Stomach (tissue), 9 donors: ENCODE data around the gene AMD1. TPM values are rescaled to one million over a fixed set of nuclear protein-coding genes. Genes with fewer than 3 reads are reported as not detected.

Experiments
- DNase-seq, 2 donors: peaks; one replicate each; pipeline versions ENCODE4 v3.0.0 to v3.0.0-alpha.2; 2013 to 2019
- H3K27ac ChIP-seq, 5 donors: fragments of 200-600 bp in 4 of 5; sonication (generic) in 4 of 5; one replicate each; pipeline ENCODE4 v1.5.1; 2013 to 2019; ENCODE audit warnings: mild to moderate bottlenecking in 1 of 5, moderate library complexity in 1 of 5
- H3K27me3 ChIP-seq, 3 donors: fragments of 200-600 bp; sonication (generic); one replicate each; pipeline ENCODE4 v1.5.1; 2017 to 2019; ENCODE audit warnings: mixed run types in 1 of 3
- H3K36me3 ChIP-seq, 4 donors: fragments of 200-600 bp; sonication (generic); 1 replicate in 3 of 4; 2 replicates in 1 of 4; pipeline ENCODE4 v1.5.1; 2016 to 2019
- H3K4me1 ChIP-seq, 4 donors: fragments of 200-600 bp; sonication (generic); one replicate each; pipeline ENCODE4 v1.5.1; 2016 to 2019
- H3K4me3 ChIP-seq, 4 donors: fragments of 200-600 bp; sonication (generic) in 3 of 4; one replicate each; pipeline ENCODE4 v1.5.1; 2016 to 2019; ENCODE audit warnings: mild to moderate bottlenecking in 1 of 4
- H3K9me3 ChIP-seq, 4 donors: fragments of 200-600 bp; sonication (generic); one replicate each; pipeline ENCODE4 v1.5.1; 2016 to 2019
- EP300 ChIP-seq: sonication (generic); formaldehyde crosslinking; IDR thresholded peaks from one replicate; pipeline ENCODE4 v1.6.1; 2017; ENCODE audit warnings: antibody characterized with exemption
- POLR2A ChIP-seq, 4 donors: fragments of 450-650 bp; IDR thresholded peaks; one replicate each; pipeline ENCODE4 v1.6.1; 2016; ENCODE audit warnings: antibody characterized with exemption in 4 of 4, control low read depth in 2 of 4, mild to moderate bottlenecking in 1 of 4, moderate library complexity in 1 of 4
- POLR2AphosphoS5 ChIP-seq, 3 donors: sonication (generic); formaldehyde crosslinking; IDR thresholded peaks; one replicate each; pipeline ENCODE4 v1.6.1; 2016; ENCODE audit warnings: antibody characterized with exemption in 3 of 3
- WGBS, 5 donors: extraction: QIAGEN DNeasy Blood & Tissue Kit in 3 of 5; methylation state at CpG; one replicate each; pipeline versions ENCODE4 v1.1.5 to v1.1.7; 2013 to 2018; 5-methylcytosine and 5-hydroxymethylcytosine counted together
- intact Hi-C: fragments of 100-400 bp; cut with DNase I; formaldehyde crosslinking; loops from one replicate; pipeline ENCODE4 v1.15.1; 2023; ENCODE audit warnings: low total_unique reads
- polyA plus RNA-seq, 3 donors: library from polyadenylated mRNA; stranded (reverse); fragments of 200-250 nt; gene quantifications; one replicate each; pipeline ENCODE4 v1.2.3, GENCODE V29; 2013
- small RNA-seq, 4 donors: library from RNA; depleted of rRNA; stranded (forward); fragments of <200 nt; gene quantifications; one replicate each; pipeline ENCODE3, GENCODE V24; 2016
- total RNA-seq, 5 donors: library from RNA; depleted of rRNA; stranded (reverse); fragments of >200 nt; gene quantifications; one replicate each; pipeline versions ENCODE4 v1.1.0 to v1.2.3, GENCODE V29; 2014 to 2016
- TF ChIP-seq, protein P1 (sequence below), 7 experiments: fragments of 450-650 bp in 4 of 7; fragments of 200-600 bp in 3 of 7; sonication (generic) in 3 of 7; IDR thresholded peaks; one replicate each; pipeline ENCODE4 v1.5.1; 2016 to 2019; ENCODE audit warnings: antibody characterized with exemption in 7 of 7, control low read depth in 2 of 7, mild to moderate bottlenecking in 1 of 7
- donor health status: healthy with polysubstance abuse.
- donor health status: Bipolar disorder and iron deficiency.
- donor health status: healthy.

The AMD1 gene
- total and polyA plus RNA-seq, 8 donors, result 8.4 to 179 (median 50.4) TPM

DNA sequence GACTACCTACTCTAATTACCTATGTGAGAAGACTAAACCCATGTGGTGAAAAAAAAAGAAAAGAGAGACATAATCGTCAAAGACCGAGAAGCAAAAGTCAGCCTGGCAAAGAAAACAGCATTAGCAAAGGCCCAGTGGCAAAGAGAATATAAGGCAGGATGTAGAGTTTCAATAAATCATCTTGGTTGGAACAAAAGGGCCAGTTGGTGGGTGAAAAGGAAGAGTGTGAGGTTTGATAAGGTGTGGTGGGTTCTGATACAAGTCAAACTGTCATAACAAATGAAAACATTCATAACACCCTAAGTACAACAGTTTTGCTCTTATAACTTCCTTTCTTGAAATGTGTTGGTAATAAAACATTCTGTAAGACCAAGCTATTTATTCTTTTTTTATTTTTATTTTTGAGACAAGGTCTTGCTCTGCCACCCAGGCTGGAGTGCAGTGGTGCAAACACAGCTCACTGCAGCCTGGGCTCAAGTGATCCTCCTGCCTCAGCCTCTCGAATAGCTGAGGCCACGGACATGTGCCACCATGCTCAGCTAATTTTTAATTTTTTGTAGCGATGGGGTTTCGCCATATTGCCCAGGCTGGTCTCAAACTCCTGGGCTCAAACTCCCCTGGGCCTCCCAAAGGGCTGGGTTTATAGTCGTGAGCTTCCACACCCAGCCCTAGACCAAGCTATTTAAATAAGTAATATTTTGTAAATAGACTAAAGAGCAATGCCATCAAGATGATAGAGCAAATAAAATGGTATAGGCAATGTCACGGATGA is 65.0 kb downstream of the AMD1 start:
- no peaks in the 10 kb centered on the region for H3K27me3 ChIP-seq
- 83 to 87% (median 84%) methylated on average over 8 of the region's 8 CpGs for WGBS, 5 donors
- H3K9me3 ChIP-seq, result no peaks in the 10 kb centered on the region
- no peaks in the 10 kb centered on the region for H3K36me3 ChIP-seq
- DNase-seq, result no peak
- H3K4me1 ChIP-seq, result no peaks in the 10 kb centered on the region
- no peak overlapping the region for H3K4me3 ChIP-seq
- intact Hi-C loops, result loop anchor here (10.0 kb wide), 1 partner anchor 245 kb away; no protein-coding TSS in a partner anchor
- H3K27ac ChIP-seq, result no peak overlapping the region
- TF ChIP-seq POLR2A (IDR thresholded peaks at IDR 0.05) (no peak), POLR2AphosphoS5 (IDR thresholded peaks at IDR 0.05) (no peak), EP300 (no peak)
- TF ChIP-seq, protein P1, sequence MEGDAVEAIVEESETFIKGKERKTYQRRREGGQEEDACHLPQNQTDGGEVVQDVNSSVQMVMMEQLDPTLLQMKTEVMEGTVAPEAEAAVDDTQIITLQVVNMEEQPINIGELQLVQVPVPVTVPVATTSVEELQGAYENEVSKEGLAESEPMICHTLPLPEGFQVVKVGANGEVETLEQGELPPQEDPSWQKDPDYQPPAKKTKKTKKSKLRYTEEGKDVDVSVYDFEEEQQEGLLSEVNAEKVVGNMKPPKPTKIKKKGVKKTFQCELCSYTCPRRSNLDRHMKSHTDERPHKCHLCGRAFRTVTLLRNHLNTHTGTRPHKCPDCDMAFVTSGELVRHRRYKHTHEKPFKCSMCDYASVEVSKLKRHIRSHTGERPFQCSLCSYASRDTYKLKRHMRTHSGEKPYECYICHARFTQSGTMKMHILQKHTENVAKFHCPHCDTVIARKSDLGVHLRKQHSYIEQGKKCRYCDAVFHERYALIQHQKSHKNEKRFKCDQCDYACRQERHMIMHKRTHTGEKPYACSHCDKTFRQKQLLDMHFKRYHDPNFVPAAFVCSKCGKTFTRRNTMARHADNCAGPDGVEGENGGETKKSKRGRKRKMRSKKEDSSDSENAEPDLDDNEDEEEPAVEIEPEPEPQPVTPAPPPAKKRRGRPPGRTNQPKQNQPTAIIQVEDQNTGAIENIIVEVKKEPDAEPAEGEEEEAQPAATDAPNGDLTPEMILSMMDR (IDR thresholded peaks at IDR 0.05), result no peak

DNA sequence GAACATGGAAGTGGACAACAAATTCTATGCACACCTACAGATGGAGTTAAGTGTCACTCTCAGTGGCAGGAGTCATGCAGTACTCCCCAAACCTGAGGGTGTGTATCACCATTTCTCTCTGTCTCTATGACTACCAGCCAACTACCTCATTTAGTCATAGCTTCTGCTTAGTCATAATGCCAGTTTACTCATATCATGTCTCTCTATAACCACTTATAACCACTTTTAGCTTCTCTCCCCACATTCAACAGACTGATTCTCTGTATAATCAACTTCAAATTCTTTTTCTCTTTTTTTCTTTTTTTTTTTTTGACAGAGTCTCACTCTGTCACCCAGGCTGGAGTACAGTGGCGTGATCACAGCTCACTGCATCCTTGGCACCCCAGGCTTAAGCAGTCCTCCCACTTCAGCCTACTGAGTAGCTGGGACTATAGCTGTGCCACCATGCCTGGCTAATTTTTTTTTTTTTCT is 70.1 kb downstream of the AMD1 start:
- H3K4me1 ChIP-seq, result peaks cover 0 to 4% (median 2%) of the 10 kb centered on the region in 4 donors
- WGBS, 5 donors, result 82 to 92% (median 87%) methylated on average over 1 of the region's 1 CpG
- intact Hi-C loops, result loop anchor here (5.0 to 10.0 kb wide), 2 partner anchors 250 to 422 kb away; no protein-coding TSS in a partner anchor
- no peak overlapping the region for H3K4me3 ChIP-seq
- no peaks in the 10 kb centered on the region for H3K36me3 ChIP-seq
- DNase-seq, result peak in 1 of 2 donors; percentile 18
- H3K27me3 ChIP-seq, result no peaks in the 10 kb centered on the region
- H3K9me3 ChIP-seq, result no peaks in the 10 kb centered on the region
- TF ChIP-seq, protein P1 (IDR thresholded peaks at IDR 0.05), result no peak
- no peak for TF ChIP-seq POLR2AphosphoS5 (IDR thresholded peaks at IDR 0.05)
- no peak for TF ChIP-seq POLR2A (IDR thresholded peaks at IDR 0.05)
- TF ChIP-seq EP300, result no peak
- H3K27ac ChIP-seq, result no peak overlapping the region

Small RNAs within 50 kb of the gene (small RNA-seq; reads per million reads assigned to genes)
- gene RNU6-1115P (0 reads per million in 4 donors), gene SNORA40C (0 reads per million in 4 donors)

Other genes starting within 250 kb of the AMD1 start
- gene CDK19, start 59.3 kb upstream of the AMD1 start, total RNA-seq, result 10 to 100 TPM in 3 of 5 donors, 1 to 10 TPM in 2; 5.5 to 23.5 (median 13.4) TPM
- gene CDK19, start 59.3 kb upstream of the AMD1 start, polyA plus RNA-seq, result 1 to 10 TPM; 5.4 to 7.3 (median 5.9) TPM
- 10 to 100 TPM in 3 of 5 donors, 1 to 10 TPM in 2; 5.5 to 68.8 (median 15.6) TPM for gene GTF3C6, start 83.9 kb downstream of the AMD1 start, total RNA-seq
- gene GTF3C6, start 83.9 kb downstream of the AMD1 start, polyA plus RNA-seq, result 10 to 100 TPM; 64.5 to 88.8 (median 76.4) TPM
- 10 to 100 TPM in 2 of 5 donors, 1 to 10 TPM in 2, under 1 TPM in 1; 0.89 to 21.6 (median 6.7) TPM for gene RPF2, start 107.3 kb downstream of the AMD1 start, total RNA-seq
- 10 to 100 TPM; 22.5 to 38.8 (median 25.2) TPM for gene RPF2, start 107.3 kb downstream of the AMD1 start, polyA plus RNA-seq
- 100 to 1,000 TPM in 1 of 5 donors, 10 to 100 TPM in 3, 1 to 10 TPM in 1; 4.9 to 206 (median 14.6) TPM for gene SLC16A10, start 212.7 kb downstream of the AMD1 start, total RNA-seq
- gene SLC16A10, start 212.7 kb downstream of the AMD1 start, polyA plus RNA-seq, result 1 to 10 TPM in 2 of 3 donors, under 1 TPM in 1; 0.46 to 2.2 (median 2.1) TPM